ENCODE measurements around the gene NHLRC4. TPM values are rescaled to one million over a fixed set of nuclear protein-coding genes. Genes with fewer than 3 reads are reported as not detected.

The NHLRC4 gene
- total RNA-seq, 1 donor from 2014 or later, result 1.0 TPM

DNA sequence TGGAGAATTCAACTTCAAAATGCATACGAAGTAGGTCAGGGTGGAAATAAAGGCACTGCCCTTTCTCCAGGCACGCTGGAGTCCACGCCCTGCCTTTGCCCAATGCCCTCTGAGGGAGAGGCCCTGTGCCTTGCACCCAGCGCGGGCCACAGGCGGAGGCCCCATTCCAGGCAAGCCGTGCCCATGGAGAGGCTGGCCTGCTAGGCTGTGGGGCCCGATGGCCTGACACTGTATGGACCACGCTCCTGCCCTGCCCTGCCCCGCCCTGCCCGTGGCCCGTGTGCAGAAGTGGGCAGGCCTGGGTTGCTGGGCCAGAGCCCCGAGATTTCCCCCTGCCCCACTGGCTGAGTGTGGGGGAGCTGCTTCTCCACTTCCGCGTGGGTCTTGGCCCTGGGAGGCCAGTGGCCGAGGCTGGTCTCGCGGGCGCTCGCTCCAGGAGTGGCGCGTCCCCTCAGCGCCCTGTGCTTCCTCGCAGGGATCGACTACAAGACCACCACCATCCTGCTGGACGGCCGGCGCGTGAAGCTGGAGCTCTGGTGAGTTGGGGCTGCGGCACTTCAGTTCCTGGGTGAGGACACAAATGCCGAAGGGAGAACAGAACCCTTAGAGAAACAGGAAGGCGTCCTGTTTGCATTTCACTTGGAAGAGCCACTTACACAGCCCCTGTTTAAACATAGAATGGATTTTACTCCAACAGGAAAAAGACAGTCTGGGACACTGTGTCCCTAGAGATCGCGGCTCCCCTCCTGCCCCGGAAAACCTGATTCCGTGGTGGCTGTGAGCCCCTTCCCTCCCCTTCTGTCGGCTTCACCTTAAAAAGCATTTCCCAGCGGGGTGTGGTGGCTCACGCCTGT lies 50.2 kb downstream of the NHLRC4 start:
- Mint-ChIP-seq H3K27ac (no peak overlapping the region), H3K36me3 (ENCODE audit: low read depth) (peaks cover 8% of the 10 kb centered on the region), H3K9me3 (no peaks in the 10 kb centered on the region), H3K4me3 (no peak overlapping the region), H3K4me1 (peaks cover 8% of the 10 kb centered on the region), H3K27me3 (no peaks in the 10 kb centered on the region)
- POLR2A ChIA-PET, result no interaction called here
- DNase-seq (no peak), ATAC-seq (ENCODE audit: low read depth) (no peak)
- CTCF ChIA-PET, result no interaction called here
- intact Hi-C loops (cut with micrococcal nuclease), result no loop called here
- no peak for TF ChIP-seq CTCF (IDR thresholded peaks at IDR 0.05)

DNA sequence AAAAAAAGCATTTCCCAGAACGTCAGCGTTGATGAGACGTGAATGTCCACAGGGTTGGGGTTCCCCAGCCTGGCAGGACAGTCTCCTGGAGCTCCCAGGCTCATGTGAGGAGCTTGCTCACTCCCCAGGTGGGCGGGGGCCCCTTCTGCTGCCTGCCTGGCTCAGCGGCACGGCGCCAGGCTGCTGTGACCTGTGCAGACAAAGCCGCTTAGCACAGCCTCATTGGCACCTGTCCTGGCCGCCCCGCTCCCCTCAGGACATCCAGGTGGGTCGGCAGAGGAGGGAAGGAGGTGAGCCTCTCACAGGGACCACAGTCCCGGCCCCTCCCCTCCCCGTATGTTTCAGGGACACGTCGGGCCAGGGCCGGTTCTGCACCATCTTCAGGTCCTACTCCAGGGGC lies 51.0 kb downstream of the NHLRC4 start:
- TF ChIP-seq CTCF (IDR thresholded peaks at IDR 0.05), result no peak
- CTCF ChIA-PET, result no interaction called here
- POLR2A ChIA-PET, result interaction anchor here (0.6 kb wide), 2 partner anchors 32 to 416 kb away, joined by 3 to 9 read pairs; partner anchors contain the start of gene WDR90
- intact Hi-C loops (cut with micrococcal nuclease), result no loop called here
- H3K4me1 Mint-ChIP-seq, result peaks cover 8% of the 10 kb centered on the region
- H3K27me3 Mint-ChIP-seq, result no peaks in the 10 kb centered on the region
- ATAC-seq (ENCODE audit: low read depth), result no peak
- H3K36me3 Mint-ChIP-seq (ENCODE audit: low read depth), result peaks cover 8% of the 10 kb centered on the region
- DNase-seq, result no peak
- no peak overlapping the region for H3K27ac Mint-ChIP-seq
- no peaks in the 10 kb centered on the region for H3K9me3 Mint-ChIP-seq
- H3K4me3 Mint-ChIP-seq, result no peak overlapping the region

Other genes with a start within 250 kb of the NHLRC4 start
- 27.9 and 30.6 TPM in 2 replicates for gene AXIN1, start 214.3 kb upstream of the NHLRC4 start, total RNA-seq
- gene MRPL28, start 196.5 kb upstream of the NHLRC4 start, total RNA-seq, result 82.4 and 87.3 TPM in 2 replicates
- gene PGAP6, start 185.0 kb upstream of the NHLRC4 start, total RNA-seq, result 38.4 and 44.5 TPM in 2 replicates
- 29.9 and 32.9 TPM in 2 replicates for gene NME4, start 169.8 kb upstream of the NHLRC4 start, total RNA-seq
- 4.4 and 6.7 TPM in 2 replicates for gene DECR2, start 165.1 kb upstream of the NHLRC4 start, total RNA-seq
- 32.2 and 35.4 TPM in 2 replicates for gene RAB11FIP3, start 141.4 kb upstream of the NHLRC4 start, total RNA-seq
- gene CAPN15, start 39.3 kb upstream of the NHLRC4 start, total RNA-seq, result 77.0 and 95.1 TPM in 2 replicates
- gene PRR35, start 6.6 kb upstream of the NHLRC4 start, total RNA-seq, result not detected in 2 replicates
- 46.7 and 53.1 TPM in 2 replicates for gene PIGQ, start 3.0 kb downstream of the NHLRC4 start, total RNA-seq
- gene RAB40C, start 23.1 kb downstream of the NHLRC4 start, total RNA-seq, result 10.5 and 13.1 TPM in 2 replicates
- gene WFIKKN1, start 64.0 kb downstream of the NHLRC4 start, total RNA-seq, result 0.42 and 0.47 TPM in 2 replicates
- 48.7 and 49.9 TPM in 2 replicates for gene METTL26, start 69.3 kb downstream of the NHLRC4 start, total RNA-seq
- gene MCRIP2, start 74.8 kb downstream of the NHLRC4 start, total RNA-seq, result 29.4 and 38.9 TPM in 2 replicates
- gene WDR90, start 82.4 kb downstream of the NHLRC4 start, total RNA-seq, result 24.8 and 33.7 TPM in 2 replicates
- gene RHOT2, start 101.1 kb downstream of the NHLRC4 start, total RNA-seq, result 141 and 170 TPM in 2 replicates
- gene RHBDL1, start 108.7 kb downstream of the NHLRC4 start, total RNA-seq, result 0.24 TPM in 1 of 2 replicates, not detected in the other
- gene STUB1, start 113.4 kb downstream of the NHLRC4 start, total RNA-seq, result 75.4 and 81.2 TPM in 2 replicates
- 41.4 and 47.0 TPM in 2 replicates for gene JMJD8, start 117.3 kb downstream of the NHLRC4 start, total RNA-seq
- gene WDR24, start 123.4 kb downstream of the NHLRC4 start, total RNA-seq, result 13.9 and 14.8 TPM in 2 replicates
- gene FBXL16, start 138.8 kb downstream of the NHLRC4 start, total RNA-seq, result 0.75 and 0.88 TPM in 2 replicates
- gene METRN, start 148.1 kb downstream of the NHLRC4 start, total RNA-seq, result 5.0 and 6.7 TPM in 2 replicates
- gene ANTKMT, start 154.1 kb downstream of the NHLRC4 start, total RNA-seq, result 58.0 and 67.4 TPM in 2 replicates
- 4.8 and 7.8 TPM in 2 replicates for gene CCDC78, start 159.4 kb downstream of the NHLRC4 start, total RNA-seq
- gene HAGHL, start 160.1 kb downstream of the NHLRC4 start, total RNA-seq, result 10.8 and 10.9 TPM in 2 replicates
- 42.4 and 43.1 TPM in 2 replicates for gene CIAO3, start 174.0 kb downstream of the NHLRC4 start, total RNA-seq
- gene MSLN, start 193.7 kb downstream of the NHLRC4 start, total RNA-seq, result not detected in 2 replicates
- gene RPUSD1, start 221.4 kb downstream of the NHLRC4 start, total RNA-seq, result 32.2 and 35.3 TPM in 2 replicates
- 42.4 and 45.5 TPM in 2 replicates for gene CHTF18, start 221.6 kb downstream of the NHLRC4 start, total RNA-seq
- gene GNG13, start 233.7 kb downstream of the NHLRC4 start, total RNA-seq, result not detected in 2 replicates

All from activated B cell treated with CpG ODN at 0.5 μM for 24 hours (primary cell).